H9 (cell line): ENCODE results near the gene FMC1. TPM values are rescaled to one million over a fixed set of nuclear protein-coding genes. Genes with fewer than 3 reads are reported as not detected.

Source experiments
- DNase-seq: peaks from one replicate; pipeline ENCODE4 v3.0.0-alpha.2; 2017
- H2AFZ ChIP-seq: one replicate; pipeline ENCODE4 v1.6.1; 2013; ENCODE audit warnings: mild to moderate bottlenecking, low read length, control low read depth, moderate library complexity
- H2AK5ac ChIP-seq: 2 replicates; pipeline ENCODE4 v1.6.1; 2013; ENCODE audit warnings: low read length, control low read depth, mixed read lengths; ENCODE audit not compliant: insufficient read length
- H2BK120ac ChIP-seq: one replicate; pipeline ENCODE4 v1.6.1; 2013; ENCODE audit warnings: low read depth, mild to moderate bottlenecking, low read length, control low read depth, inconsistent platforms; ENCODE audit not compliant: poor library complexity, severe bottlenecking
- H2BK12ac ChIP-seq: 2 replicates; pipeline ENCODE4 v1.6.1; 2013; ENCODE audit warnings: low read length, control low read depth, mixed read lengths, low read depth; ENCODE audit not compliant: insufficient read length
- H2BK15ac ChIP-seq: 2 replicates; pipeline ENCODE4 v1.6.1; 2013; ENCODE audit warnings: low read depth, low read length, control low read depth
- H2BK20ac ChIP-seq: one replicate; pipeline ENCODE4 v1.6.1; 2013; ENCODE audit warnings: low read depth, mild to moderate bottlenecking, low read length, control low read depth, inconsistent platforms; ENCODE audit not compliant: poor library complexity, severe bottlenecking
- H2BK5ac ChIP-seq: 2 replicates; pipeline ENCODE4 v1.6.1; 2013; ENCODE audit warnings: low read length, control low read depth, mixed read lengths; ENCODE audit not compliant: insufficient read length
- H3K14ac ChIP-seq: 2 replicates; pipeline ENCODE4 v1.6.1; 2013; ENCODE audit warnings: low read length, control low read depth; ENCODE audit not compliant: insufficient read depth
- H3K18ac ChIP-seq: 2 replicates; pipeline ENCODE4 v1.6.1; 2013; ENCODE audit warnings: low read depth, mild to moderate bottlenecking, mixed read lengths, low read length, control low read depth; ENCODE audit not compliant: insufficient read length
- H3K23ac ChIP-seq: 2 replicates; pipeline ENCODE4 v1.6.1; 2013; ENCODE audit warnings: low read length, control low read depth, mixed read lengths, low read depth; ENCODE audit not compliant: insufficient read length
- H3K23me2 ChIP-seq: 2 replicates; pipeline ENCODE4 v1.6.1; 2013; ENCODE audit warnings: low read depth, mild to moderate bottlenecking, mixed read lengths, low read length, control low read depth; ENCODE audit not compliant: insufficient read length, poor library complexity, severe bottlenecking
- H3K27ac ChIP-seq: 2 replicates; pipeline ENCODE4 v1.5.1; 2013; ENCODE audit warnings: low read length, control low read depth, mixed read lengths, low read depth; ENCODE audit not compliant: insufficient read length
- H3K27me3 ChIP-seq: 2 replicates; pipeline ENCODE4 v1.6.1; 2013; ENCODE audit warnings: low read length, control low read depth, inconsistent platforms; ENCODE audit not compliant: insufficient read depth
- H3K4ac ChIP-seq: 2 replicates; pipeline ENCODE4 v1.6.1; 2013; ENCODE audit warnings: low read depth, mild to moderate bottlenecking, control low read depth, inconsistent platforms, low read length, moderate library complexity
- H3K4me1 ChIP-seq: 2 replicates; pipeline ENCODE4 v1.6.1; 2013; ENCODE audit warnings: low read length, control low read depth, inconsistent platforms; ENCODE audit not compliant: insufficient read depth
- H3K4me2 ChIP-seq: 2 replicates; pipeline ENCODE4 v1.6.1; 2013; ENCODE audit warnings: low read length, control low read depth, mixed read lengths; ENCODE audit not compliant: insufficient read length, insufficient read depth
- H3K56ac ChIP-seq: 2 replicates; pipeline ENCODE4 v1.6.1; 2013; ENCODE audit warnings: low read depth, mild to moderate bottlenecking, mixed read lengths, low read length, control low read depth; ENCODE audit not compliant: insufficient read length
- H3K79me1 ChIP-seq: 2 replicates; pipeline ENCODE4 v1.6.1; 2013; ENCODE audit warnings: low read depth, mild to moderate bottlenecking, moderate library complexity, low read length, control low read depth, inconsistent platforms; ENCODE audit not compliant: insufficient read depth, poor library complexity, severe bottlenecking
- H3K79me2 ChIP-seq: 2 replicates; pipeline ENCODE4 v1.6.1; 2013; ENCODE audit warnings: low read length, control low read depth, inconsistent platforms; ENCODE audit not compliant: insufficient read depth
- H3K9ac ChIP-seq: 2 replicates; pipeline ENCODE4 v1.6.1; 2013; ENCODE audit warnings: low read length, control low read depth, mixed read lengths; ENCODE audit not compliant: insufficient read length; ENCODE audit errors: extremely low read depth
- H3K9me3 ChIP-seq: one replicate; pipeline ENCODE4 v1.6.1; 2013; ENCODE audit warnings: low read depth, low read length, inconsistent platforms; ENCODE audit not compliant: control insufficient read depth
- H3T11ph ChIP-seq: one replicate; pipeline ENCODE4 v1.6.1; 2013; ENCODE audit warnings: mild to moderate bottlenecking, low read length, control low read depth, inconsistent platforms
- H4K20me1 ChIP-seq: one replicate; pipeline ENCODE4 v1.6.1; 2013; ENCODE audit not compliant: control insufficient read depth, insufficient read length, insufficient read depth
- H4K5ac ChIP-seq: 2 replicates; pipeline ENCODE4 v1.6.1; 2013; ENCODE audit warnings: low read depth, mild to moderate bottlenecking, mixed read lengths, low read length, control low read depth; ENCODE audit not compliant: insufficient read length
- H4K8ac ChIP-seq: replicated peaks from 2 replicates; pipeline ENCODE4 v1.6.1; 2013; ENCODE audit warnings: low read length, control low read depth, mixed read lengths, low read depth; ENCODE audit not compliant: insufficient read length
- H4K91ac ChIP-seq: 2 replicates; pipeline ENCODE4 v1.6.1; 2013; ENCODE audit warnings: low read depth, mild to moderate bottlenecking, moderate library complexity, mixed read lengths, low read length, control low read depth; ENCODE audit not compliant: insufficient read length
- H3K27ac Mint-ChIP-seq, 3 experiments: 2 replicates in 2 of 3; 3 replicates in 1 of 3; pipeline ENCODE4 v1.8.0; 2020 to 2021; ENCODE audit warnings: mixed read lengths in 3 of 3, mild to moderate bottlenecking in 1 of 3, moderate library complexity in 1 of 3
- H3K27me3 Mint-ChIP-seq: 2 replicates; pipeline ENCODE4 v1.8.0; 2021; ENCODE audit warnings: low read depth, mild to moderate bottlenecking, moderate library complexity, mixed read lengths
- H3K36me3 Mint-ChIP-seq, 3 experiments: 2 replicates in 2 of 3; 3 replicates in 1 of 3; pipeline ENCODE4 v1.8.0; 2020 to 2021; ENCODE audit warnings: low read depth in 3 of 3, mixed read lengths in 3 of 3; ENCODE audit not compliant: insufficient read depth in 1 of 3
- H3K4me1 Mint-ChIP-seq, 2 experiments: 2 replicates each; pipeline ENCODE4 v1.8.0; 2020; ENCODE audit warnings: mixed read lengths in 2 of 2
- H3K4me3 Mint-ChIP-seq, 2 experiments: 2 replicates in 1 of 2; 3 replicates in 1 of 2; pipeline ENCODE4 v1.8.0; 2020 to 2021; ENCODE audit warnings: mild to moderate bottlenecking in 2 of 2, mixed read lengths in 2 of 2, moderate library complexity in 1 of 2
- H3K9me3 Mint-ChIP-seq, 2 experiments: 2 replicates in 1 of 2; 3 replicates in 1 of 2; pipeline ENCODE4 v1.8.0; 2020; ENCODE audit warnings: mild to moderate bottlenecking in 2 of 2, mixed read lengths in 2 of 2, moderate library complexity in 1 of 2
- WGBS: extraction: QIAGEN DNeasy Blood & Tissue Kit; methylation state at CpG from one replicate; pipeline ENCODE4 v1.1.7; 2013; ENCODE audit warnings: missing lambda C conversion rate, low lambda C conversion rate, mixed read lengths; ENCODE audit not compliant: insufficient read length; ENCODE audit errors: extremely low coverage; 5-methylcytosine and 5-hydroxymethylcytosine counted together
- total RNA-seq: library from RNA; stranded (reverse); gene quantifications from 2 replicates; pipeline ENCODE4 v1.2.1, GENCODE V29; 2021
- TF ChIP-seq, protein P1 (sequence below): fragments of 200-600 bp; sonication (generic); conservative IDR thresholded peaks from 3 replicates; pipeline ENCODE4 v1.8.0; 2021; ENCODE audit warnings: antibody characterized with exemption, mild to moderate bottlenecking

FMC1 gene
- total RNA-seq, 1 experiment from 2014 or later: 10.9 TPM

GRCh38 chr7:139297795-139298194 lies 43.3 kb upstream of the FMC1 start:
- H3T11ph ChIP-seq: no peak overlapping the region
- H3K4me1 ChIP-seq: no peaks in the 10 kb centered on the region
- Mint-ChIP-seq H3K27ac (no peak overlapping the region), H3K27me3 (no peaks in the 10 kb centered on the region; the same call in 1 of the 2 replicates), H3K9me3 (no peaks in the 10 kb centered on the region), H3K4me3 (no peak overlapping the region), H3K36me3 (peaks cover 0 to 19% (median 6%) of the 10 kb centered on the region in 3 experiments; a peak in 5 of 7 replicates), H3K4me1 (no peaks in the 10 kb centered on the region)
- H3K9me3 ChIP-seq: no peaks in the 10 kb centered on the region
- no peak overlapping the region for H2BK20ac ChIP-seq
- H2BK5ac ChIP-seq: no peak overlapping the region
- no peak overlapping the region for H2BK12ac ChIP-seq
- no peak overlapping the region for H2AK5ac ChIP-seq
- H3K27ac ChIP-seq: no peak overlapping the region
- H3K9ac ChIP-seq: no peak overlapping the region
- no peak overlapping the region for H3K56ac ChIP-seq
- no peaks in the 10 kb centered on the region for H3K79me1 ChIP-seq
- TF ChIP-seq, protein P1, sequence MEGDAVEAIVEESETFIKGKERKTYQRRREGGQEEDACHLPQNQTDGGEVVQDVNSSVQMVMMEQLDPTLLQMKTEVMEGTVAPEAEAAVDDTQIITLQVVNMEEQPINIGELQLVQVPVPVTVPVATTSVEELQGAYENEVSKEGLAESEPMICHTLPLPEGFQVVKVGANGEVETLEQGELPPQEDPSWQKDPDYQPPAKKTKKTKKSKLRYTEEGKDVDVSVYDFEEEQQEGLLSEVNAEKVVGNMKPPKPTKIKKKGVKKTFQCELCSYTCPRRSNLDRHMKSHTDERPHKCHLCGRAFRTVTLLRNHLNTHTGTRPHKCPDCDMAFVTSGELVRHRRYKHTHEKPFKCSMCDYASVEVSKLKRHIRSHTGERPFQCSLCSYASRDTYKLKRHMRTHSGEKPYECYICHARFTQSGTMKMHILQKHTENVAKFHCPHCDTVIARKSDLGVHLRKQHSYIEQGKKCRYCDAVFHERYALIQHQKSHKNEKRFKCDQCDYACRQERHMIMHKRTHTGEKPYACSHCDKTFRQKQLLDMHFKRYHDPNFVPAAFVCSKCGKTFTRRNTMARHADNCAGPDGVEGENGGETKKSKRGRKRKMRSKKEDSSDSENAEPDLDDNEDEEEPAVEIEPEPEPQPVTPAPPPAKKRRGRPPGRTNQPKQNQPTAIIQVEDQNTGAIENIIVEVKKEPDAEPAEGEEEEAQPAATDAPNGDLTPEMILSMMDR: no peak
- no peak overlapping the region for H2BK15ac ChIP-seq
- H3K27me3 ChIP-seq: no peaks in the 10 kb centered on the region
- no peak overlapping the region for H2AFZ ChIP-seq
- H3K23me2 ChIP-seq: no peaks in the 10 kb centered on the region
- DNase-seq: no peak
- no peak overlapping the region for H3K18ac ChIP-seq
- no peak overlapping the region for H4K91ac ChIP-seq
- no peak overlapping the region for H4K8ac ChIP-seq
- H4K5ac ChIP-seq: no peak overlapping the region
- H4K20me1 ChIP-seq: no peaks in the 10 kb centered on the region
- no peak overlapping the region for H3K14ac ChIP-seq
- H3K79me2 ChIP-seq: no peaks in the 10 kb centered on the region
- H2BK120ac ChIP-seq: no peak overlapping the region
- H3K23ac ChIP-seq: no peak overlapping the region
- H3K4ac ChIP-seq: no peak overlapping the region
- H3K4me2 ChIP-seq: no peak overlapping the region
- WGBS: no CpG with 5 or more reads among the region's 6 CpGs
